KMS-11 (cell line): ENCODE measurements around the gene PRDX5.

ENCODE experiments used
- H2AFZ ChIP-seq: fragments of 200-600 bp; sonication (generic); 2 replicates; pipeline ENCODE4 v1.6.1; 2016; ENCODE audit warnings: antibody characterized with exemption, mixed run types, low read depth
- H3K27ac ChIP-seq: fragments of 200-600 bp; sonication (generic); 2 replicates; pipeline ENCODE4 v1.6.1; 2016; ENCODE audit warnings: mild to moderate bottlenecking, mixed run types
- H3K27me3 ChIP-seq: fragments of 200-600 bp; sonication (generic); 2 replicates; pipeline ENCODE4 v1.6.1; 2017; ENCODE audit warnings: mild to moderate bottlenecking, low read depth, mixed run types, moderate library complexity; ENCODE audit not compliant: insufficient read depth
- H3K36me3 ChIP-seq: fragments of 200-600 bp; sonication (generic); 2 replicates; pipeline ENCODE4 v1.6.1; 2017; ENCODE audit warnings: mild to moderate bottlenecking, mixed run types; ENCODE audit not compliant: insufficient read depth
- H3K4me1 ChIP-seq: fragments of 200-600 bp; sonication (generic); 2 replicates; pipeline ENCODE4 v1.6.1; 2016; ENCODE audit warnings: mild to moderate bottlenecking, low read depth, mixed run types; ENCODE audit not compliant: poor library complexity, severe bottlenecking
- H3K4me2 ChIP-seq: fragments of 200-600 bp; sonication (generic); 2 replicates; pipeline ENCODE4 v1.7.0; 2016; ENCODE audit warnings: mild to moderate bottlenecking, mixed run types
- H3K4me3 ChIP-seq: fragments of 200-600 bp; sonication (generic); IDR thresholded peaks from 2 replicates; pipeline ENCODE4 v1.6.1; 2017; ENCODE audit warnings: low read depth, low read length, mixed read lengths; ENCODE audit not compliant: insufficient read depth
- H3K79me2 ChIP-seq: fragments of 200-600 bp; sonication (generic); 2 replicates; pipeline ENCODE4 v1.6.1; 2016; ENCODE audit warnings: low read depth, mixed run types; ENCODE audit not compliant: insufficient read depth
- H3K9ac ChIP-seq: fragments of 200-600 bp; sonication (generic); 2 replicates; pipeline ENCODE4 v1.6.1; 2016; ENCODE audit warnings: mild to moderate bottlenecking, mixed run types
- H4K20me1 ChIP-seq: fragments of 200-600 bp; sonication (generic); 2 replicates; pipeline ENCODE4 v1.6.1; 2016; ENCODE audit warnings: mild to moderate bottlenecking, mixed run types; ENCODE audit not compliant: insufficient read depth
- CTCF ChIP-seq: fragments of 200-600 bp; sonication (generic); conservative IDR thresholded peaks from 2 replicates; pipeline ENCODE4 v1.6.1; 2017; ENCODE audit warnings: low read depth, mild to moderate bottlenecking, antibody characterized with exemption, low read length, moderate library complexity, mixed read lengths

The PRDX5 gene

GRCh38 chr11:64364911-64365310, 47.0 kb downstream of the PRDX5 start:
- no peaks in the 10 kb centered on the region for H3K27me3 ChIP-seq
- H4K20me1 ChIP-seq, result no peaks in the 10 kb centered on the region
- no peak overlapping the region for H2AFZ ChIP-seq
- H3K36me3 ChIP-seq, result peaks cover 5% of the 10 kb centered on the region; the same call in 1 of the 2 replicates
- H3K79me2 ChIP-seq, result no peaks in the 10 kb centered on the region
- H3K4me1 ChIP-seq, result peaks cover 24% of the 10 kb centered on the region
- no peak overlapping the region for H3K4me3 ChIP-seq
- H3K4me2 ChIP-seq, result no peak overlapping the region
- H3K27ac ChIP-seq, result no peak overlapping the region
- H3K9ac ChIP-seq, result no peak overlapping the region
- TF ChIP-seq CTCF, result no peak

- Histone ChIP-seq H3K27ac (no peak overlapping the region), H3K4me2 (no peak overlapping the region), H2AFZ (no peak overlapping the region), H3K27me3 (no peaks in the 10 kb centered on the region), H4K20me1 (no peaks in the 10 kb centered on the region), H3K4me3 (no peak overlapping the region), H3K4me1 (peaks cover 7% of the 10 kb centered on the region), H3K36me3 (peaks cover 5% of the 10 kb centered on the region; the same call in 1 of the 2 replicates), H3K79me2 (no peaks in the 10 kb centered on the region), H3K9ac (no peak overlapping the region)
- no peak for TF ChIP-seq CTCF
These were observed 48.8 kb downstream of the PRDX5 start for GRCh38 chr11:64366751-64367150.

GRCh38 chr11:64367931-64368672, 50.2 kb downstream of the PRDX5 start:
- no peak overlapping the region for H2AFZ ChIP-seq
- no peaks in the 10 kb centered on the region for H3K4me1 ChIP-seq
- H3K4me3 ChIP-seq, result no peak overlapping the region
- TF ChIP-seq CTCF, result no peak
- H4K20me1 ChIP-seq, result no peaks in the 10 kb centered on the region
- no peaks in the 10 kb centered on the region for H3K36me3 ChIP-seq
- no peaks in the 10 kb centered on the region for H3K79me2 ChIP-seq
- no peak overlapping the region for H3K9ac ChIP-seq
- no peak overlapping the region for H3K27ac ChIP-seq
- H3K27me3 ChIP-seq, result no peaks in the 10 kb centered on the region
- H3K4me2 ChIP-seq, result no peak overlapping the region

- no peaks in the 10 kb centered on the region for H4K20me1 ChIP-seq
- no peak overlapping the region for H3K4me3 ChIP-seq
- no peak overlapping the region for H3K27ac ChIP-seq
- H3K27me3 ChIP-seq, result no peaks in the 10 kb centered on the region
- H3K36me3 ChIP-seq, result no peaks in the 10 kb centered on the region
- no peaks in the 10 kb centered on the region for H3K79me2 ChIP-seq
- no peak overlapping the region for H2AFZ ChIP-seq
- H3K4me1 ChIP-seq, result no peaks in the 10 kb centered on the region
- no peak overlapping the region for H3K4me2 ChIP-seq
- TF ChIP-seq CTCF, result no peak
- H3K9ac ChIP-seq, result no peak overlapping the region
These were observed 50.8 kb downstream of the PRDX5 start for GRCh38 chr11:64368673-64369074.
